Activated T-cell treated with anti-CD3 and anti-CD28 coated beads, Interleukin-2, amount 50 U/mL, for 72 hours (primary cell): Measurements from ENCODE around the gene LTA. TPM values are rescaled to one million over a fixed set of nuclear protein-coding genes. Genes with fewer than 3 reads are reported as not detected.
"Not testable (repeated sequence)": the region's sequence is repeated elsewhere in the genome, so short reads cannot be mapped to it uniquely, and the experiment has no call there.

ENCODE experiments used
- ATAC-seq, 2 donors: fragments of 150-1000 bp; cut with Tn5 transposase; replicated peaks in 1 of 2; 2 replicates each; pipeline ENCODE4 v1.10.0; 2021; ENCODE audit warnings: moderate library complexity in 2 of 2, mild to moderate bottlenecking in 1 of 2
- DNase-seq, 2 donors: peaks; one replicate each; pipeline ENCODE4 v3.0.0; 2021 to 2022; ENCODE audit warnings: mixed read lengths in 1 of 2
- H3K27ac Mint-ChIP-seq: one replicate; pipeline ENCODE4 v1.8.0; 2022; ENCODE audit warnings: mild to moderate bottlenecking, moderate library complexity, mixed read lengths
- H3K27me3 Mint-ChIP-seq: one replicate; pipeline ENCODE4 v1.8.0; 2022; ENCODE audit warnings: low read depth, mixed read lengths
- H3K36me3 Mint-ChIP-seq, 2 donors: one replicate each; pipeline ENCODE4 v1.8.0; 2022; ENCODE audit warnings: mixed read lengths in 2 of 2, mild to moderate bottlenecking in 1 of 2; ENCODE audit not compliant: insufficient read depth in 2 of 2
- H3K4me1 Mint-ChIP-seq: one replicate; pipeline ENCODE4 v1.8.0; 2022; ENCODE audit warnings: low read depth, mixed read lengths
- H3K4me3 Mint-ChIP-seq, 2 donors: one replicate each; pipeline ENCODE4 v1.8.0; 2022; ENCODE audit warnings: mild to moderate bottlenecking in 2 of 2, mixed read lengths in 2 of 2, moderate library complexity in 2 of 2
- H3K9me3 Mint-ChIP-seq, 2 donors: one replicate each; pipeline ENCODE4 v1.8.0; 2022; ENCODE audit warnings: mixed read lengths in 2 of 2
- total RNA-seq, 2 donors: library from RNA; stranded (reverse); gene quantifications; one replicate each; pipeline ENCODE4 v1.2.3, GENCODE V29; 2022

Gene LTA
- total RNA-seq, 2 donors from 2014 or later: 77.2 to 110 TPM

DNA sequence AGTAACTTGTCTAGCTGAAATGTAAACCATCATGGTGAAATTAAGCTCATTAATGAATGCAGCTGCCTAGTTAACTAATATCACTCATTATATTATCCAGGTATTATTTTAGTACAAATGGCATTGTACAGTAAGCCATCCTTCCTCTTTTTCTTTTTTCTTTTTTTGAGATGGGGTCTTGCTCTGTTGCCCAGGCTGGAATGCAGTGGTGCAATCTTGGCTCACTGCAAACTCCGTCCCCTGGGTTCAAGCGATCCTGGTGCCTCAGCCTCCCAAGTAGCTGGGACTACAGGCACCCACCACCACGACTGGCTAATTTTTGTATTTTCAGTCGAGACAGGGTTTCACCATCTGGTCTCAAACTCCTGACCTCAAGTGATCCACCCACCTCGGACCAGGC, 18.6 kb downstream of the LTA start:
- not testable (repeated sequence) for DNase-seq, H3K9me3 Mint-ChIP-seq, ATAC-seq, H3K27me3 Mint-ChIP-seq, H3K4me3 Mint-ChIP-seq, H3K36me3 Mint-ChIP-seq, H3K27ac Mint-ChIP-seq
- peaks cover 63% of the 10 kb centered on the region for H3K4me1 Mint-ChIP-seq

- peak in 1 of 2 donors; percentile 15 for ATAC-seq
- H3K36me3 Mint-ChIP-seq: peaks cover 0 to 4% of the 10 kb centered on the region in 2 donors
- peaks cover 57% of the 10 kb centered on the region for H3K4me1 Mint-ChIP-seq
- no peak for DNase-seq
- H3K4me3 Mint-ChIP-seq: peak overlapping the region; percentile 36 to 67
- peak overlapping the region; percentile 3 for H3K27ac Mint-ChIP-seq
- H3K9me3 Mint-ChIP-seq: no peaks in the 10 kb centered on the region
- no peaks in the 10 kb centered on the region for H3K27me3 Mint-ChIP-seq
Observed at GRCh38 chr6:31592396-31592771, 20.3 kb downstream of the LTA start.

DNA sequence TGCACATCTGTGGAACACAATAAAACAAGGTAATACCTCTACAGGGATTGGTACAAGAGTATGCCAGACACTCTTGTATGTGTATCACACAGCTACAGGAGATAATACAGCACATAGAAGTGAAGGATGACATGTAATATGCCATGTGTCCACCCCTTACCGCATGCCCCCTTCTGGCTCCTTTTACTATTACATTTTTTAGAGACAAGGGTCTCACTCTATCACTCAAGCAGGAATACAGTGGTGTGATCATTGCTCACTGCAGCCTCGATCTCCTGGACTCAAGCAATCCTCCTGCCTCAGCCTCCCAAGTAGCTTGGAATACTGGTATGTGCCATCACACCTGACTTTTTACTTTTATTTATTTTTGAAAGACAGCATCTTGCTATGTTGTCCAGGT, 24.9 kb downstream of the LTA start:
- peak; percentile 62 for ATAC-seq
- Mint-ChIP-seq H3K27ac (no peak overlapping the region), H3K27me3 (no peaks in the 10 kb centered on the region), H3K4me1 (peaks cover 47% of the 10 kb centered on the region), H3K4me3 (no peak overlapping the region), H3K36me3 (peaks cover 0 to 4% of the 10 kb centered on the region in 2 donors), H3K9me3 (no peaks in the 10 kb centered on the region)
- peak; percentile 41 to 55 for DNase-seq

DNA sequence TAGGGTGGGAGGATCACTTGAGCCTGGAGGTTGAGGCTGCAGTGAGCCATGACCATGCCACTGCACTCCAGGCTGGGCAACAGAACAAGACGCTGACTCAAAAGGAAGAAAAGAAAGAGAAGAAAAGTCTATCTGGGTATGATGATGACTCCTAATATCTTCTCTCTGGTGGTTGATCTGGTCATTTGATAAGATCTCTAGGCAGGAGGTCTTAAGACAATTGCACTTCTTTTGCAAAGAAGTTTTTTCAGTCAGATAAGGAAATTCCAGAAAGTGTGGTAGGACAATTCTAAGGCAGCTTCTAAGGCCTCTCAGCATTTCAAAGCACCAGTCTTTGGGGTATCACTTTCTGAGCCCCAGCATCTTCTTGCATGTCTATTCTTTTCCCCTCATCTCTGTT, 35.2 kb downstream of the LTA start:
- H3K27ac Mint-ChIP-seq: no peak overlapping the region
- ATAC-seq: no peak
- no peak for DNase-seq
- H3K4me3 Mint-ChIP-seq: no peak overlapping the region
- no peaks in the 10 kb centered on the region for H3K4me1 Mint-ChIP-seq
- H3K36me3 Mint-ChIP-seq: no peaks in the 10 kb centered on the region
- H3K9me3 Mint-ChIP-seq: no peaks in the 10 kb centered on the region
- H3K27me3 Mint-ChIP-seq: no peaks in the 10 kb centered on the region

- H3K36me3 Mint-ChIP-seq: no peaks in the 10 kb centered on the region
- no peak overlapping the region for H3K27ac Mint-ChIP-seq
- DNase-seq (no peak), ATAC-seq (no peak)
- H3K9me3 Mint-ChIP-seq: no peaks in the 10 kb centered on the region
- peaks cover 2% of the 10 kb centered on the region for H3K4me1 Mint-ChIP-seq
- H3K27me3 Mint-ChIP-seq: no peaks in the 10 kb centered on the region
- H3K4me3 Mint-ChIP-seq: no peak overlapping the region
Observed at GRCh38 chr6:31609519-31610406, 37.7 kb downstream of the LTA start.

DNA sequence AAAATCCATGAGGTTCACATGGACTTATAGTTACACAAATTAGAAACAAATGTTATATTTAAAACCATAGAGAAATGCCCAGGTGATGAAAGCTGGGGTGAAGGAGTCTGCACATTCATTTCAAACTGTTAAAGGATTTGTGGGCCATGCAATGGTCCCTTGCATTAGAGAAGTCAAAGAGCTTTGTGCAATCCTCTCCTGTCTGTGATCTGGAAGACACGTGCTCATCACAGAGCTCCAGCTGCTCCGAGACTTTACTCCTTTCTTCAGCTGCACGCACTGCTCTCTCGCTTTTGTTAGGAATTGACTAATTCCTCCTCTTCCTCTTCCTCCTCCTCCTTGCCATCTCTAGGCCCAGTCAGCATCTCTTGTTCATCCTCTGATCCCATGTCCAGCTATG, 38.9 kb downstream of the LTA start:
- Mint-ChIP-seq H3K27ac (no peak overlapping the region), H3K4me1 (peaks cover 14% of the 10 kb centered on the region), H3K36me3 (no peaks in the 10 kb centered on the region), H3K9me3 (no peaks in the 10 kb centered on the region), H3K4me3 (no peak overlapping the region), H3K27me3 (no peaks in the 10 kb centered on the region)
- ATAC-seq (no peak), DNase-seq (no peak)

DNA sequence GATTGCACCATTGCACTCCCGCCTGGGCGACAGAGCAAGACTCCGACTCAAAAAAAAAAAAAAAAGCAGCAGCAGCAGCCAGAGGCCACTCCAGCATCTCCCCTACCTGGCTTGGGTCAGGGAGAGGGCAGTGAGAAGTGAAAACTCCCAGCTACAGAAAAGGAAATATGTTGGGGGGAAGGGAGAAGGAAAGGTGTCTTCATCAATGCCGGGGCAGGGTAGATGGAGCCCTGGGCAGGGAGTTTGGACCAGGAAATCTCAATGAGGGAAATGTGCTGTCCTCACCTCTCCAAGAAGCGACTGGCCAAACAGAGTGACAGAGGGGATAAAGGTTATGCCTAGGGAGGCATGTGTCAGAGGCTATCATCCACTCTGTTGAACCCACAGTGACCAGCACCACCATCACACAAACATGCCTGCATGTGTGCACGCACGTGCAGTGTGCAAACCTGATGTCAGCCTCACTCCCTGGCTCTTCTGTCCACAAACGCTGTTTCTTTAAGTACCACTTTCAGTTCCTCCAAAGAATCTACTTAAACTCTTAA, 42.1 kb downstream of the LTA start:
- H3K27ac Mint-ChIP-seq: no peak overlapping the region
- DNase-seq: no peak
- H3K4me3 Mint-ChIP-seq: no peak overlapping the region
- no peaks in the 10 kb centered on the region for H3K27me3 Mint-ChIP-seq
- H3K4me1 Mint-ChIP-seq: peaks cover 44% of the 10 kb centered on the region
- no peaks in the 10 kb centered on the region for H3K36me3 Mint-ChIP-seq
- no peak for ATAC-seq
- H3K9me3 Mint-ChIP-seq: no peaks in the 10 kb centered on the region

- DNase-seq: no peak
- no peak for ATAC-seq
- Mint-ChIP-seq H3K36me3 (no peaks in the 10 kb centered on the region), H3K4me1 (peaks cover 44% of the 10 kb centered on the region), H3K27me3 (no peaks in the 10 kb centered on the region), H3K4me3 (peak within 1 kb of the TSS; percentile 75 to 88), H3K9me3 (no peaks in the 10 kb centered on the region), H3K27ac (peak within 1 kb of the TSS; percentile 66)
Observed at GRCh38 chr6:31614684-31615578, 42.8 kb downstream of the LTA start, which contains the start of gene AIF1. Gene AIF1 (plus strand): TSS chr6:31615234. CDS start chr6:31615330, 96 bp downstream.

- Mint-ChIP-seq H3K27me3 (no peaks in the 10 kb centered on the region), H3K4me1 (peaks cover 44% of the 10 kb centered on the region), H3K27ac (peak overlapping the region; percentile 66), H3K4me3 (peak overlapping the region; percentile 75 to 88), H3K36me3 (no peaks in the 10 kb centered on the region), H3K9me3 (no peaks in the 10 kb centered on the region)
- ATAC-seq (no peak), DNase-seq (peak; percentile 49 to 52)
Observed at GRCh38 chr6:31615748-31616147, 43.7 kb downstream of the LTA start.

DNA sequence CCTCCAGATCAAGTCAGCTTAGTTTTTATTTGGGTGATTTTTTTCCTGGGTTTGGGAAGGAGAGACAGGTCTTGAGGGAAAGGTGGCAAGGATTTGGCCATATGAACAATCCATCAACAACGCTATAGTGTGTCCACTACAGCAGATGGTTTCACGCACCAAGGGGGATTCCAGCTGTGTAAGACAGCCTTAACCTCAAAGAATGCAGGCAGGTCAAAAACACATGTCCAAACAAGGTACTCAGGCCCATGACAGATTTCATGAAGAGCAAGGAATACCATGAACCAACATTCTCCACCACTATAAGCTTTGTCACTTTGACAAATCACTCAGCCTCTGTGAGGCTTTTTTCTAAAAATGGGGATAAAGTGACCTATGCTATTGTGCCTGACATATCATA, 44.9 kb downstream of the LTA start:
- ATAC-seq (no peak), DNase-seq (no peak)
- Mint-ChIP-seq H3K9me3 (no peaks in the 10 kb centered on the region), H3K36me3 (peaks cover 7 to 10% of the 10 kb centered on the region in 2 donors), H3K27me3 (no peaks in the 10 kb centered on the region), H3K4me1 (peaks cover 50% of the 10 kb centered on the region), H3K4me3 (peak overlapping the region; percentile 75 to 88), H3K27ac (peak overlapping the region; percentile 66)

DNA sequence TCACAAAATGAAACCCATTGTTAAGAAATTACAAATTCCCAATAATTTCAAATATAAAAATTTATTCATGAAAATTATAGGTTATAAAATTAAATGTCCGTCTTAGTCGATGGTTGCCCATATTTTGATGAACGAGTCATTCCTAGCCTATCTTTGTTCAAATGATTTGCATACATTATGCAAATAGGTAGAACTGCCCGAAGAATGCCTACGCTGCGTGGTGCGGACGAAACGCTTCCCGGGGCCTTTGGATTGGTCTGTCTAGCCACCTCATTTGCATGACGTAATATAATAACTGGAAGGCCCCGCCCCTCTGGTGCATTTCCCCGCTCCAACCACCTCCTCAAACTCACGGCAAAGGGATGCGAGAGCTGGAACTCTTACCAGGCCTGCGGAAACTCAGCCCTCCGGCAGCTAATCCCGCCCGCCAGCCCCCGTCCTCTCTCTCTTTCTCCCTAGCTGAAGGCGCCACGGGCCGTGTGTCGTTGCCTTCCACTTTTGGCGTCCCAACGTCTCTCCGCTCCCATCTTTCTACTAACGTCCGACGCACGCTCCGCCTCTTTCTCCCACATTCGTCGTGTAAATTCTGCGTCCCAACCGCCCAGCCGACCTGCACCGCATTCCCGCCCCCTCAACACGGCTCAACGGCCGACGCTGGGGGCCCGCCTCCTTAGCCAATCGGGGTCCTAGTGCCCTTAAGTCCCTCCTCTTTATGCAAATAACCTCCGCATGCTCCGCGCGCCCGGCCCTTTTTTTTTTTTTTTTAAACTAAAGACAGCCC, 47.9 kb downstream of the LTA start:
- peaks cover 15 to 28% of the 10 kb centered on the region in 2 donors for H3K36me3 Mint-ChIP-seq

DNA sequence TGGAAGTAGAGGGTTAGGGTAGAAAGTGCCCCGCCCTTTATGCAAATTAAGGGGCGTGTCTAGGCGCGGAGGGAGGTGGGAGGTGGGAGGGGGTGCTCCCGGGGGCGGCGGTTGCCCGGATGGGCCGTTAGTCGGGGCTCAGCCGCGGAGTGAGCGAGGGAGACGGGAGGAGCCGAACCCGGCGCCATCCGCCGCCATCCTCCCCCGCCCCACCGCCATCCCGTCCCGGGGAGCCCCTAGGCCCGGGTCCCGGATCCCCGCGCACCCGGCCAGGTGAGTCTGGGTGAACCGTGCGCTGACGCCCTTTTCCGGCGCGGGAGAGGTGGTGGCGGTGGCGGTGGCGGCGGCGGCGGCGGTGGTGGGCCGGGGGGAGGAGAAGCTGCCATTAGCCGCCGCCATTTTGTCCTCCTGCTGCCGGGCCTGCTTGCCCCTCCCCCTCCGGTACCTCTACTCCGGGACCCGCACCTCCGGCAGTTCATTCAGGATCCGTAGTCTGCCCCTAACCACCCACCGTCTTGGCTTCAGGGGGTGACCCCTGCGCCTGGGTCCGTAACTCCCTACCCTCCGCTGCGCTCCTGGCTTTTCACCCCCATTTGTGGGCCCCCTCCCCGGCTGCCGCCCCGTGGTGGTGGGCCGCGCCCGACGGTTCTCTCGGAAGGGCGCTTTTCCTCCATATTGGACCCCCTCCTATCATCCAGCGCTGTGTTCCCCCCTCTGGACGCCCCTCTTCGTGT, 48.7 kb downstream of the LTA start, which contains the start of gene PRRC2A:
Gene PRRC2A (plus strand): TSS at position 130 of the 734 bp plus-strand sequence. CDS start 2,075 bp downstream, outside the sequence.
- Mint-ChIP-seq H3K27ac (peak within 1 kb of the TSS; percentile 98), H3K9me3 (no peaks in the 10 kb centered on the region), H3K36me3 (peaks cover 15 to 32% of the 10 kb centered on the region in 2 donors), H3K4me1 (peaks cover 51% of the 10 kb centered on the region), H3K4me3 (peak within 1 kb of the TSS; percentile 85 to 97), H3K27me3 (no peaks in the 10 kb centered on the region)
- DNase-seq (peak; percentile 85 to 97), ATAC-seq (peak; percentile 36 to 67)

More for the DNA sequence above, 47.9 kb downstream of the LTA start:
- Mint-ChIP-seq H3K4me1 (peaks cover 54% of the 10 kb centered on the region), H3K27ac (peak overlapping the region; percentile 81), H3K27me3 (no peaks in the 10 kb centered on the region), H3K9me3 (no peaks in the 10 kb centered on the region), H3K4me3 (peak overlapping the region; percentile 77 to 85)
- ATAC-seq: peak; percentile 84 to 88
- DNase-seq: peak; percentile 98 to 99
